BE2C (cell line): ENCODE data around the gene GDF9.

Experiments
- DNase-seq: peaks from one replicate; pipeline ENCODE4 v3.0.0-alpha.2; 2020
- H3K27me3 ChIP-seq: fragments of 250-450 bp; sonication (Bioruptor Pico); 2 replicates; pipeline ENCODE4 v1.5.1; 2020; ENCODE audit warnings: mild to moderate bottlenecking
- H3K36me3 ChIP-seq: fragments of 250-450 bp; sonication (Bioruptor Pico); 2 replicates; pipeline ENCODE4 v1.5.1; 2020; ENCODE audit warnings: mild to moderate bottlenecking
- H3K4me1 ChIP-seq: fragments of 250-450 bp; sonication (Bioruptor Pico); 2 replicates; pipeline ENCODE4 v1.5.1; 2020
- H3K4me3 ChIP-seq: 2 replicates; pipeline ENCODE4 v1.5.1; 2011; ENCODE audit warnings: low read depth, low read length
- H3K9me3 ChIP-seq: fragments of 250-450 bp; sonication (Bioruptor Pico); 2 replicates; pipeline ENCODE4 v1.5.1; 2020
- CTCF ChIP-seq: IDR thresholded peaks from 2 replicates; pipeline ENCODE4 v1.5.1; 2012; ENCODE audit warnings: mild to moderate bottlenecking, low read depth, low read length

Gene GDF9

GRCh38 chr5:132849347-132849746 lies 16.9 kb downstream of the GDF9 start:
- no peaks in the 10 kb centered on the region for H3K27me3 ChIP-seq
- no peak overlapping the region for H3K4me3 ChIP-seq
- no peak for TF ChIP-seq CTCF
- no peaks in the 10 kb centered on the region for H3K36me3 ChIP-seq
- DNase-seq = no peak
- no peaks in the 10 kb centered on the region for H3K9me3 ChIP-seq
- H3K4me1 ChIP-seq = no peaks in the 10 kb centered on the region

GRCh38 chr5:132848270-132848669 lies 18.0 kb downstream of the GDF9 start:
- TF ChIP-seq CTCF = no peak
- no peaks in the 10 kb centered on the region for H3K36me3 ChIP-seq

GRCh38 chr5:132841305-132841704 lies 25.0 kb downstream of the GDF9 start:
- no peak for DNase-seq
- Histone ChIP-seq H3K27me3 (no peaks in the 10 kb centered on the region), H3K36me3 (no peaks in the 10 kb centered on the region), H3K4me3 (no peak overlapping the region), H3K4me1 (no peaks in the 10 kb centered on the region), H3K9me3 (no peaks in the 10 kb centered on the region)
- TF ChIP-seq CTCF = no peak

More at GRCh38 chr5:132848270-132848669, 18.0 kb downstream of the GDF9 start:
- H3K27me3 ChIP-seq = no peaks in the 10 kb centered on the region
- no peaks in the 10 kb centered on the region for H3K4me1 ChIP-seq
- H3K4me3 ChIP-seq = no peak overlapping the region
- DNase-seq = no peak
- no peaks in the 10 kb centered on the region for H3K9me3 ChIP-seq

GRCh38 chr5:132840896-132841295 lies 25.4 kb downstream of the GDF9 start:
- Histone ChIP-seq H3K36me3 (no peaks in the 10 kb centered on the region), H3K4me3 (no peak overlapping the region), H3K27me3 (no peaks in the 10 kb centered on the region), H3K4me1 (no peaks in the 10 kb centered on the region), H3K9me3 (no peaks in the 10 kb centered on the region)
- no peak for TF ChIP-seq CTCF
- DNase-seq = no peak

- H3K27me3 ChIP-seq = no peaks in the 10 kb centered on the region
- H3K36me3 ChIP-seq = no peaks in the 10 kb centered on the region
- TF ChIP-seq CTCF = no peak
- H3K4me3 ChIP-seq = no peak overlapping the region
- no peak for DNase-seq
- no peaks in the 10 kb centered on the region for H3K4me1 ChIP-seq
- no peaks in the 10 kb centered on the region for H3K9me3 ChIP-seq
These were observed 26.0 kb downstream of the GDF9 start for GRCh38 chr5:132840313-132840712.

GRCh38 chr5:132839426-132840301 lies 26.6 kb downstream of the GDF9 start:
- no peak overlapping the region for H3K4me3 ChIP-seq
- TF ChIP-seq CTCF = no peak
- H3K27me3 ChIP-seq = no peaks in the 10 kb centered on the region
- no peaks in the 10 kb centered on the region for H3K4me1 ChIP-seq
- DNase-seq = no peak
- no peaks in the 10 kb centered on the region for H3K36me3 ChIP-seq
- no peaks in the 10 kb centered on the region for H3K9me3 ChIP-seq
